IMR-90 (cell line): ENCODE results near the gene WDR81. TPM values are rescaled to one million over a fixed set of nuclear protein-coding genes. Genes with fewer than 3 reads are reported as not detected.
A peak's percentile ranks its signal among the peaks of the same experiment; 100 is the strongest.

Experiments used
- ATAC-seq: fragments of 200-7000 bp; cut with Tn5 transposase; 2 replicates; pipeline ENCODE4 v1.9.1; 2020; ENCODE audit warnings: low read depth, mild to moderate bottlenecking, moderate library complexity
- BruUV-seq: library from RNA; stranded (reverse); fragments of 400-500 nt; replicated peaks from 2 replicates; lab custom pipeline; 2021; lab: Mats Ljungman, UMichigan
- CTCF ChIA-PET: fragments of 300-600 bp; formaldehyde crosslinking; extraction: SDS; loops from one replicate; lab custom pipeline; 2021; ENCODE audit warnings: antibody characterized with exemption; lab: Yijun Ruan, JAX
- POLR2A ChIA-PET: fragments of 300-600 bp; sonication (Branson Sonifier 250); formaldehyde crosslinking; loops from one replicate; lab custom pipeline; 2022; ENCODE audit warnings: antibody characterized with exemption; ENCODE audit not compliant: unreplicated experiment; lab: Charles Lee
- DNase-seq: peaks from one replicate; pipeline ENCODE4 v3.0.0; 2013
- H2AFZ ChIP-seq: replicated peaks from 2 replicates; pipeline ENCODE3; 2013; ENCODE audit warnings: low read length, mild to moderate bottlenecking; ENCODE audit not compliant: poor library complexity
- H2AK5ac ChIP-seq: 2 replicates; pipeline ENCODE4 v1.6.1; 2013; ENCODE audit warnings: low read depth, low read length, inconsistent platforms
- H2AK9ac ChIP-seq: replicated peaks from 2 replicates; pipeline ENCODE3; 2013; ENCODE audit warnings: mild to moderate bottlenecking, low read depth, low read length, moderate library complexity; ENCODE audit not compliant: poor library complexity
- H2BK120ac ChIP-seq: 2 replicates; pipeline ENCODE4 v1.6.1; 2013; ENCODE audit warnings: low read depth, low read length, inconsistent platforms
- H2BK15ac ChIP-seq: 3 replicates; pipeline ENCODE4 v1.6.1; 2013; ENCODE audit warnings: low read depth, low read length, inconsistent platforms
- H2BK20ac ChIP-seq: 2 replicates; pipeline ENCODE4 v1.6.1; 2013; ENCODE audit warnings: low read depth, mild to moderate bottlenecking, inconsistent platforms, low read length, moderate library complexity
- H2BK5ac ChIP-seq: 2 replicates; pipeline ENCODE4 v1.6.1; 2013; ENCODE audit warnings: mild to moderate bottlenecking, low read depth, low read length, inconsistent platforms; ENCODE audit not compliant: poor library complexity, severe bottlenecking
- H3K14ac ChIP-seq: replicated peaks from 2 replicates; pipeline ENCODE4 v1.6.1; 2013; ENCODE audit warnings: low read depth, low read length, inconsistent platforms
- H3K18ac ChIP-seq: 2 replicates; pipeline ENCODE4 v1.6.1; 2013; ENCODE audit warnings: low read depth, low read length, control low read depth
- H3K23ac ChIP-seq: 2 replicates; pipeline ENCODE4 v1.6.1; 2013; ENCODE audit warnings: low read depth, low read length, inconsistent platforms
- H3K27ac ChIP-seq: 2 replicates; pipeline ENCODE4 v1.5.1; 2013; ENCODE audit warnings: mild to moderate bottlenecking, control low read depth, low read length; ENCODE audit not compliant: insufficient read depth
- H3K27me3 ChIP-seq: 2 replicates; pipeline ENCODE4 v1.6.1; 2013; ENCODE audit warnings: low read length; ENCODE audit not compliant: control insufficient read depth, insufficient read depth
- H3K36me3 ChIP-seq: 2 replicates; pipeline ENCODE4 v1.6.1; 2013; ENCODE audit warnings: low read length, mixed read lengths; ENCODE audit not compliant: control insufficient read depth, insufficient read depth
- H3K4ac ChIP-seq: 2 replicates; pipeline ENCODE4 v1.6.1; 2013; ENCODE audit warnings: low read depth, low read length, inconsistent platforms
- H3K4me1 ChIP-seq: 2 replicates; pipeline ENCODE4 v1.6.1; 2013; ENCODE audit warnings: low read length, mixed read lengths; ENCODE audit not compliant: control insufficient read depth, insufficient read depth
- H3K4me2 ChIP-seq: 2 replicates; pipeline ENCODE4 v1.6.1; 2013; ENCODE audit warnings: low read depth, mild to moderate bottlenecking, control low read depth, low read length, moderate library complexity
- H3K4me3 ChIP-seq: 2 replicates; pipeline ENCODE4 v1.5.1; 2013; ENCODE audit warnings: low read depth, mild to moderate bottlenecking, control low read depth, low read length, moderate library complexity; ENCODE audit not compliant: insufficient read depth
- H3K56ac ChIP-seq: 2 replicates; pipeline ENCODE4 v1.6.1; 2013; ENCODE audit warnings: low read length, inconsistent platforms; ENCODE audit not compliant: insufficient read depth; ENCODE audit errors: extremely low read depth
- H3K79me1 ChIP-seq, 2 experiments: 2 replicates each; pipeline ENCODE4 v1.6.1; 2013; ENCODE audit warnings: low read length in 2 of 2, inconsistent platforms in 1 of 2, low read depth in 1 of 2
- H3K9ac ChIP-seq: 2 replicates; pipeline ENCODE4 v1.6.1; 2013; ENCODE audit warnings: low read depth, low read length, control low read depth
- H3K9me1 ChIP-seq: 2 replicates; pipeline ENCODE4 v1.6.1; 2013; ENCODE audit warnings: low read length, inconsistent platforms; ENCODE audit not compliant: insufficient read depth
- H3K9me3 ChIP-seq: 2 replicates; pipeline ENCODE4 v1.6.1; 2013; ENCODE audit warnings: low read length; ENCODE audit not compliant: control insufficient read depth, insufficient read depth
- H4K20me1 ChIP-seq: 2 replicates; pipeline ENCODE4 v1.6.1; 2013; ENCODE audit warnings: low read length, inconsistent platforms; ENCODE audit not compliant: insufficient read depth
- H4K5ac ChIP-seq: 2 replicates; pipeline ENCODE4 v1.6.1; 2013; ENCODE audit warnings: mild to moderate bottlenecking, low read depth, low read length, control low read depth
- H4K8ac ChIP-seq, 2 experiments: 2 replicates each; pipeline ENCODE4 v1.6.1; 2013; ENCODE audit warnings: low read depth in 2 of 2, low read length in 2 of 2, control low read depth in 1 of 2, inconsistent platforms in 1 of 2
- H4K91ac ChIP-seq: 2 replicates; pipeline ENCODE4 v1.6.1; 2013; ENCODE audit warnings: low read depth, low read length, inconsistent platforms; ENCODE audit not compliant: insufficient read depth
- RFX5 ChIP-seq: IDR thresholded peaks from 2 replicates; pipeline ENCODE4 v1.8.0; 2012; ENCODE audit warnings: low read depth, mild to moderate bottlenecking, low read length, moderate library complexity
- WGBS, 2 experiments: methylation state at CpG; one replicate each; pipeline versions ENCODE4 v1.1.5 to v1.1.7; 2013; ENCODE audit warnings: missing lambda C conversion rate in 2 of 2; ENCODE audit not compliant: insufficient read length in 1 of 2; ENCODE audit errors: extremely low coverage in 2 of 2; 5-methylcytosine and 5-hydroxymethylcytosine counted together
- dilution Hi-C: fragments of 300-500 bp; cut with HindIII; formaldehyde crosslinking; loops from one replicate; pipeline ENCODE4 v1.14.3; 2018; ENCODE audit warnings: low sequenced_read_pairs; ENCODE audit not compliant: unreplicated experiment
- in situ Hi-C: fragments of 300-500 bp; cut with MboI; formaldehyde crosslinking; loops from 3 replicates; pipeline ENCODE4 v1.14.3; 2019; ENCODE audit warnings: low sequenced_read_pairs, inconsistent platforms, mixed read lengths
- intact Hi-C: fragments of 100-400 bp; cut with micrococcal nuclease; formaldehyde crosslinking; loops from 2 replicates; pipeline ENCODE4 v1.10.0; 2022
- polyA plus RNA-seq, 3 experiments: library from polyadenylated mRNA; depleted of rRNA; stranded (reverse); fragments of >200 nt; gene quantifications; 2 replicates each; pipeline ENCODE4 v1.2.3, GENCODE V29; 2012; ENCODE audit warnings: low replicate concordance in 1 of 3
- total RNA-seq: library from RNA; depleted of rRNA; stranded (reverse); fragments of >200 nt; gene quantifications from 2 replicates; pipeline ENCODE4 v1.2.3, GENCODE V29; 2012

WDR81 gene
- total and polyA plus RNA-seq, 2 of the 4 experiments (the other 2 are of a cell fraction) = 3.0 to 8.4 TPM

DNA sequence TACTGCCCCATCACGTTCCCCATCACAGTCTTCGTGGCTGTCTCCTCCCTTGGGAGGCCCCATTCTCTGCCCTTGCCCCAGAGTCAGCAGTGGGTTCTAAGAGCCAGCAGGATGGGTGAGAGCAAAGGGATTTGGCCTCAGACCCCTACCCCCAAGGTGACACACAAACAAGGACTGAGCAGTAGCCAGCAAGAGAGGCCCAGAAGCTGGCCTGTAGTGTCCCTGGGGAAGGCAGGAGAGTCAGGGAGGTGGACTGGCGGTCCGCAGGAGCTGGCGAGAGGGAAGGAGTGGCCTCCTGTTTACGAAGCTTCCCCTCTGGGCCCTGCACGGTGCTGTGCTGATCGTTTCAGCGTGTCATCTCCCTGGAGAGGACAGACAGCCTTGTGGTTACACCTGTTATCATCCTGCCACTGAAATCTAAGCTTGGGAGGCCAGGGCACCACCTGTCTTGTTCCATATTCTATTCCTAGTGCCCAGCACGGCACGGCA lies 8.4 kb downstream of the WDR81 start:
- in situ Hi-C loops = no loop called here

More for the DNA sequence above, 8.4 kb downstream of the WDR81 start:
- CTCF ChIA-PET = no interaction called here
- Histone ChIP-seq H4K91ac (no peak overlapping the region), H3K4me2 (no peak overlapping the region), H3K79me1 (peaks cover 0 to 13% of the 10 kb centered on the region in 2 experiments; a peak in 1 of 4 replicates), H3K4ac (no peak overlapping the region), H3K9ac (no peak overlapping the region), H3K23ac (no peak overlapping the region), H2AFZ (no peak overlapping the region), H3K14ac (no peak overlapping the region), H4K20me1 (no peaks in the 10 kb centered on the region), H3K4me1 (peaks cover 8% of the 10 kb centered on the region), H4K5ac (no peak overlapping the region), H3K27ac (no peak overlapping the region), H2AK5ac (no peak overlapping the region), H2BK120ac (no peak overlapping the region), H4K8ac (no peak overlapping the region), H3K9me1 (peaks cover 5% of the 10 kb centered on the region; the same call in 1 of the 2 replicates), H2BK20ac (no peak overlapping the region), H3K9me3 (no peaks in the 10 kb centered on the region), H2BK5ac (no peak overlapping the region), H3K18ac (no peak overlapping the region), H3K27me3 (no peaks in the 10 kb centered on the region), H3K56ac (no peak overlapping the region), H3K4me3 (no peak overlapping the region), H3K36me3 (peaks cover 30% of the 10 kb centered on the region), H2BK15ac (no peak overlapping the region), H2AK9ac (peak overlapping the region; percentile 70)
- POLR2A ChIA-PET = no interaction called here
- TF ChIP-seq RFX5 = no peak
- no peak for ATAC-seq
- WGBS, 2 experiments = 91% methylated on average over 5 of the region's 11 CpGs; no CpG with 5 or more reads in 1 of the 2 experiments
- no TSS peak for BruUV-seq
- intact Hi-C loops = no loop called here
- DNase-seq = no peak
- dilution Hi-C loops = no loop called here
